Measurements from ENCODE around the gene MYL12B. TPM values are rescaled to one million over a fixed set of nuclear protein-coding genes. Genes with fewer than 3 reads are reported as not detected.

The MYL12B gene
- total RNA-seq, 1 experiment from 2014 or later, result 420 TPM

DNA sequence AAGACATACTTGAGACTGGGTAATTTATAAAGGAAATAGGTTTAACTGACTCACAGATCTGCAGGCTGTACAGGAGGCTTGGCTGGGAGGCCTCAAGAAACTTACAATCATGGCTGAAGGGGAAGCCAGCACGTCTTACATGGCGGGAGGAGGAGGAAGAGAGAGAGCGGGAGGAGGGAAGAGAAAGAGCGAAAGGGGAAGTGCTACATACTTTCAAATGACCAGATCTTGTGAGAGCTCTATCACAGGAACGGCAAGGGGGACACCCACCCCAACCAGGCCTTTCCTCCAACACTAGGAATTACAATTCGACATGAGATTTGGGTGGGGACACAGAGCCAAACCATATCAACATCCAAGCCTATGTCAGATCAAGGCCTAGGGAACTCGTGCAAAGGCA lies 24.2 kb downstream of the MYL12B start:
- Histone ChIP-seq H3K4me1 (ENCODE audit: control insufficient read depth, insufficient read depth, low read length) (peaks cover 38% of the 10 kb centered on the region), H3K4me3 (ENCODE audit: low read depth in 2 of 2, low read length in 2 of 2) (no peak overlapping the region), H3K27ac (ENCODE audit: low read length) (peak overlapping the region; percentile 100), H3K36me3 (ENCODE audit: control insufficient read depth, insufficient read depth, low read length) (no peaks in the 10 kb centered on the region), H3K9me3 (ENCODE audit: control insufficient read depth, insufficient read depth, low read depth, low read length) (peaks cover 11% of the 10 kb centered on the region; the same call in 1 of the 2 replicates), H3K27me3 (ENCODE audit: control insufficient read depth, insufficient read depth, low read length) (no peaks in the 10 kb centered on the region)
- no peak for TF ChIP-seq POLR2AphosphoS5 (IDR thresholded peaks at IDR 0.05; ENCODE audit: low read depth, low read length)
- TF ChIP-seq, protein P1, sequence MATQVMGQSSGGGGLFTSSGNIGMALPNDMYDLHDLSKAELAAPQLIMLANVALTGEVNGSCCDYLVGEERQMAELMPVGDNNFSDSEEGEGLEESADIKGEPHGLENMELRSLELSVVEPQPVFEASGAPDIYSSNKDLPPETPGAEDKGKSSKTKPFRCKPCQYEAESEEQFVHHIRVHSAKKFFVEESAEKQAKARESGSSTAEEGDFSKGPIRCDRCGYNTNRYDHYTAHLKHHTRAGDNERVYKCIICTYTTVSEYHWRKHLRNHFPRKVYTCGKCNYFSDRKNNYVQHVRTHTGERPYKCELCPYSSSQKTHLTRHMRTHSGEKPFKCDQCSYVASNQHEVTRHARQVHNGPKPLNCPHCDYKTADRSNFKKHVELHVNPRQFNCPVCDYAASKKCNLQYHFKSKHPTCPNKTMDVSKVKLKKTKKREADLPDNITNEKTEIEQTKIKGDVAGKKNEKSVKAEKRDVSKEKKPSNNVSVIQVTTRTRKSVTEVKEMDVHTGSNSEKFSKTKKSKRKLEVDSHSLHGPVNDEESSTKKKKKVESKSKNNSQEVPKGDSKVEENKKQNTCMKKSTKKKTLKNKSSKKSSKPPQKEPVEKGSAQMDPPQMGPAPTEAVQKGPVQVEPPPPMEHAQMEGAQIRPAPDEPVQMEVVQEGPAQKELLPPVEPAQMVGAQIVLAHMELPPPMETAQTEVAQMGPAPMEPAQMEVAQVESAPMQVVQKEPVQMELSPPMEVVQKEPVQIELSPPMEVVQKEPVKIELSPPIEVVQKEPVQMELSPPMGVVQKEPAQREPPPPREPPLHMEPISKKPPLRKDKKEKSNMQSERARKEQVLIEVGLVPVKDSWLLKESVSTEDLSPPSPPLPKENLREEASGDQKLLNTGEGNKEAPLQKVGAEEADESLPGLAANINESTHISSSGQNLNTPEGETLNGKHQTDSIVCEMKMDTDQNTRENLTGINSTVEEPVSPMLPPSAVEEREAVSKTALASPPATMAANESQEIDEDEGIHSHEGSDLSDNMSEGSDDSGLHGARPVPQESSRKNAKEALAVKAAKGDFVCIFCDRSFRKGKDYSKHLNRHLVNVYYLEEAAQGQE (IDR thresholded peaks at IDR 0.05; ENCODE audit: insufficient read depth in 1 of 2, low read depth in 2 of 2, low read length in 1 of 2), result no peak
- TF ChIP-seq SIN3A (IDR thresholded peaks at IDR 0.05; ENCODE audit: borderline replicate concordance, insufficient read depth, low read depth, low read length), result no peak
- TF ChIP-seq, protein P2, sequence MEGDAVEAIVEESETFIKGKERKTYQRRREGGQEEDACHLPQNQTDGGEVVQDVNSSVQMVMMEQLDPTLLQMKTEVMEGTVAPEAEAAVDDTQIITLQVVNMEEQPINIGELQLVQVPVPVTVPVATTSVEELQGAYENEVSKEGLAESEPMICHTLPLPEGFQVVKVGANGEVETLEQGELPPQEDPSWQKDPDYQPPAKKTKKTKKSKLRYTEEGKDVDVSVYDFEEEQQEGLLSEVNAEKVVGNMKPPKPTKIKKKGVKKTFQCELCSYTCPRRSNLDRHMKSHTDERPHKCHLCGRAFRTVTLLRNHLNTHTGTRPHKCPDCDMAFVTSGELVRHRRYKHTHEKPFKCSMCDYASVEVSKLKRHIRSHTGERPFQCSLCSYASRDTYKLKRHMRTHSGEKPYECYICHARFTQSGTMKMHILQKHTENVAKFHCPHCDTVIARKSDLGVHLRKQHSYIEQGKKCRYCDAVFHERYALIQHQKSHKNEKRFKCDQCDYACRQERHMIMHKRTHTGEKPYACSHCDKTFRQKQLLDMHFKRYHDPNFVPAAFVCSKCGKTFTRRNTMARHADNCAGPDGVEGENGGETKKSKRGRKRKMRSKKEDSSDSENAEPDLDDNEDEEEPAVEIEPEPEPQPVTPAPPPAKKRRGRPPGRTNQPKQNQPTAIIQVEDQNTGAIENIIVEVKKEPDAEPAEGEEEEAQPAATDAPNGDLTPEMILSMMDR (IDR thresholded peaks at IDR 0.05), result no peak
- no peak for TF ChIP-seq TCF7L2 (IDR thresholded peaks at IDR 0.05; ENCODE audit: low read depth, low read length)
- ATAC-seq (no peak), DNase-seq (ENCODE audit: low read depth, low spot score) (no peak)
- CTCF ChIA-PET, result no interaction called here
- in situ Hi-C loops (cut with HindIII; ENCODE audit: low pct_unique_long_range_greater_than_20kb, low sequenced_read_pairs) (no loop called here), intact Hi-C loops (cut with micrococcal nuclease; ENCODE audit: unreplicated experiment) (no loop called here)
- no TSS peak for BruUV-seq (replicated peaks)
- POLR2A ChIA-PET, result interaction anchor here (1.3 kb wide), 1 partner anchor 162 kb away, joined by 15 read pairs; no protein-coding TSS in a partner anchor

DNA sequence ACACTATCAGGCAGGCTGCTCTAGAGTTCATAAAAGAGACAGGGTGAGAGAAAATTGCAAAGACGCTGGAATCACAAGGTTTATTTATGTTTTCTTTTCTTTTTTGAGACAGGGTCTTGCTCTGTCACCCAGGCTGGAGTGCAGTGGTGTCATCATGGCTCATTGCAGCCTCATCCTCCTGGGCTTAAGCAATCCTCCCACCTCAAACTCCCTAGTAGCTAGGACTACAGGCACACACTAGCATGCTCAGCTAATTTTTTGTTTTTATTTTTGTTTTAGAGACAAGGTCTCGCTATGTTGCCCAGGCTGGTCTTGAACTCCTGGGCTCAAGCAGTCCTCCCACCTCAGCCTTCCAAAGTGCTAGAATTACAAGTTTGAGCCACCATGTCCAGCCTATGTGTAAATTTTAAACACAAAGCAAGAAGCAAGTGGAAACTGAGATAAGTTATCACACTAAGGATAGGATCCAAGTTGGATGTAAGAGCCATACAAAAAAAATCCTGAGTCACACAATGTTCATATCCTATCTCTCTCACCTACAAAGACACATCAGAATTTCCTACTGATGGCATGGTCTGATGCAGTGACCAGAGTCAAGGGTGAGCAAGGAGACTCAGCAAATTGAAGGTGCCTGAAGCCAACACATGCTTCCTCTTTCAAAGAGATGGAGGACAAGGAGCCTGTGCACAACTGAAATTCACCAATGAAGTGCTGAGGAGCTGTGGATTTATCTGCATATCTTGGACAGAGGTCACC lies 31.4 kb downstream of the MYL12B start:
- BruUV-seq (replicated peaks), result TSS peak; percentile 50
- no peak for DNase-seq (ENCODE audit: low read depth, low spot score)
- intact Hi-C loops (cut with micrococcal nuclease; ENCODE audit: unreplicated experiment) (no loop called here), in situ Hi-C loops (cut with HindIII; ENCODE audit: low pct_unique_long_range_greater_than_20kb, low sequenced_read_pairs) (no loop called here)
- ChIA-PET CTCF (no interaction called here), POLR2A (no interaction called here)
- no peak for ATAC-seq
- H3K36me3 ChIP-seq (ENCODE audit: control insufficient read depth, insufficient read depth, low read length), result no peaks in the 10 kb centered on the region
- peaks cover 16% of the 10 kb centered on the region; the same call in 1 of the 2 replicates for H3K9me3 ChIP-seq (ENCODE audit: control insufficient read depth, insufficient read depth, low read depth, low read length)
- no peak overlapping the region for H3K4me3 ChIP-seq (ENCODE audit: low read depth in 2 of 2, low read length in 2 of 2)
- H3K27me3 ChIP-seq (ENCODE audit: control insufficient read depth, insufficient read depth, low read length), result no peaks in the 10 kb centered on the region
- no peak for TF ChIP-seq TCF7L2 (IDR thresholded peaks at IDR 0.05; ENCODE audit: low read depth, low read length)
- TF ChIP-seq SIN3A (IDR thresholded peaks at IDR 0.05; ENCODE audit: borderline replicate concordance, insufficient read depth, low read depth, low read length), result no peak
- TF ChIP-seq, protein P1 (IDR thresholded peaks at IDR 0.05; ENCODE audit: insufficient read depth in 1 of 2, low read depth in 2 of 2, low read length in 1 of 2), result no peak
- TF ChIP-seq, protein P2 (IDR thresholded peaks at IDR 0.05), result no peak
- TF ChIP-seq POLR2AphosphoS5 (IDR thresholded peaks at IDR 0.05; ENCODE audit: low read depth, low read length), result no peak
- no peaks in the 10 kb centered on the region for H3K4me1 ChIP-seq (ENCODE audit: control insufficient read depth, insufficient read depth, low read length)
- H3K27ac ChIP-seq (ENCODE audit: low read length), result peak overlapping the region; percentile 54; the same call in 1 of the 2 replicates

Measured in Panc1 (cell line).